Neural progenitor cell (in vitro differentiated cells): ENCODE measurements around the gene CLDN4. TPM values are rescaled to one million over a fixed set of nuclear protein-coding genes. Genes with fewer than 3 reads are reported as not detected.

Experiments
- DNase-seq: peaks from one replicate; pipeline ENCODE4 v3.0.0-alpha.2; 2016; ENCODE audit warnings: low spot score
- H2AFZ ChIP-seq: fragments of 200-600 bp; sonication (generic); replicated peaks from 2 replicates; pipeline ENCODE4 v1.6.1; 2016; ENCODE audit warnings: antibody characterized with exemption
- H3F3A ChIP-seq: fragments of 200-600 bp; sonication (generic); 2 replicates; pipeline ENCODE4 v1.6.1; 2016; ENCODE audit warnings: antibody characterized with exemption, low read depth
- H3K27ac ChIP-seq: fragments of 200-600 bp; sonication (generic); 2 replicates; pipeline ENCODE4 v1.5.1; 2016; ENCODE audit warnings: mild to moderate bottlenecking
- H3K27me3 ChIP-seq: fragments of 200-600 bp; sonication (generic); 2 replicates; pipeline ENCODE4 v1.6.1; 2016; ENCODE audit warnings: mild to moderate bottlenecking, moderate library complexity
- H3K36me3 ChIP-seq: fragments of 200-600 bp; sonication (generic); 2 replicates; pipeline ENCODE4 v1.5.1; 2016
- H3K4me1 ChIP-seq: fragments of 200-600 bp; sonication (generic); 2 replicates; pipeline ENCODE4 v1.6.1; 2016; ENCODE audit warnings: mixed run types
- H3K4me2 ChIP-seq: fragments of 200-600 bp; sonication (generic); 2 replicates; pipeline ENCODE4 v1.6.1; 2016
- H3K4me3 ChIP-seq: fragments of 200-600 bp; sonication (generic); 2 replicates; pipeline ENCODE4 v1.5.1; 2016
- H3K79me2 ChIP-seq: fragments of 200-600 bp; sonication (generic); 2 replicates; pipeline ENCODE4 v1.6.1; 2016; ENCODE audit warnings: low read depth
- H3K9ac ChIP-seq: fragments of 200-600 bp; sonication (generic); 2 replicates; pipeline ENCODE4 v1.6.1; 2016
- H3K9me3 ChIP-seq: fragments of 200-600 bp; sonication (generic); 2 replicates; pipeline ENCODE4 v1.5.1; 2016; ENCODE audit warnings: low read depth
- H4K20me1 ChIP-seq: fragments of 200-600 bp; sonication (generic); 2 replicates; pipeline ENCODE4 v1.6.1; 2016; ENCODE audit warnings: low read depth
- H3K27ac Mint-ChIP-seq: 3 replicates; pipeline ENCODE4 v1.8.0; 2021; ENCODE audit warnings: mixed read lengths
- H3K27me3 Mint-ChIP-seq: 2 replicates; pipeline ENCODE4 v1.8.0; 2022; ENCODE audit warnings: low read depth, mild to moderate bottlenecking, inconsistent platforms, moderate library complexity, mixed read lengths; ENCODE audit not compliant: insufficient read depth
- H3K36me3 Mint-ChIP-seq: 3 replicates; pipeline ENCODE4 v1.8.0; 2021; ENCODE audit warnings: mixed read lengths
- H3K4me1 Mint-ChIP-seq: 3 replicates; pipeline ENCODE4 v1.8.0; 2021; ENCODE audit warnings: mixed read lengths
- H3K4me3 Mint-ChIP-seq: 3 replicates; pipeline ENCODE4 v1.8.0; 2021; ENCODE audit warnings: mild to moderate bottlenecking, moderate library complexity, mixed read lengths
- H3K9me3 Mint-ChIP-seq: 3 replicates; pipeline ENCODE4 v1.8.0; 2020; ENCODE audit warnings: mixed read lengths
- EZH2 ChIP-seq: fragments of 200-600 bp; sonication (generic); IDR thresholded peaks from 2 replicates; pipeline ENCODE4 v1.6.1; 2017; ENCODE audit warnings: antibody characterized with exemption, mild to moderate bottlenecking, moderate library complexity
- EZH2phosphoT487 ChIP-seq: fragments of 200-600 bp; sonication (generic); IDR thresholded peaks from 2 replicates; pipeline ENCODE4 v1.6.1; 2017; ENCODE audit warnings: antibody characterized with exemption
- total RNA-seq: library from RNA; depleted of rRNA; stranded (reverse); fragments of >200 nt; gene quantifications from 2 replicates; pipeline ENCODE4 v1.2.3, GENCODE V29; 2015; ENCODE audit warnings: low replicate concordance
- TF ChIP-seq, protein P1 (sequence below): fragments of 200-600 bp; sonication (generic); IDR thresholded peaks from 2 replicates; pipeline ENCODE4 v1.5.1; 2017; ENCODE audit warnings: antibody characterized with exemption, mild to moderate bottlenecking

CLDN4 gene
- total RNA-seq, 1 donor from 2014 or later: not detected

GRCh38 chr7:73824986-73825385, 5.8 kb upstream of the CLDN4 start:
- Histone ChIP-seq H2AFZ (no peak overlapping the region), H3K9ac (no peak overlapping the region), H3F3A (no peaks in the 10 kb centered on the region), H3K27me3 (no peaks in the 10 kb centered on the region), H3K4me1 (peaks cover 14% of the 10 kb centered on the region), H3K79me2 (no peaks in the 10 kb centered on the region), H4K20me1 (no peaks in the 10 kb centered on the region), H3K36me3 (no peaks in the 10 kb centered on the region), H3K9me3 (no peaks in the 10 kb centered on the region), H3K4me3 (no peak overlapping the region), H3K4me2 (no peak overlapping the region), H3K27ac (no peak overlapping the region)
- H3K36me3 Mint-ChIP-seq: no peaks in the 10 kb centered on the region
- peaks cover 36% of the 10 kb centered on the region for H3K4me1 Mint-ChIP-seq
- peaks cover 19% of the 10 kb centered on the region for H3K27me3 Mint-ChIP-seq
- no peak for DNase-seq
- no peak overlapping the region for H3K4me3 Mint-ChIP-seq
- TF ChIP-seq, protein P1, sequence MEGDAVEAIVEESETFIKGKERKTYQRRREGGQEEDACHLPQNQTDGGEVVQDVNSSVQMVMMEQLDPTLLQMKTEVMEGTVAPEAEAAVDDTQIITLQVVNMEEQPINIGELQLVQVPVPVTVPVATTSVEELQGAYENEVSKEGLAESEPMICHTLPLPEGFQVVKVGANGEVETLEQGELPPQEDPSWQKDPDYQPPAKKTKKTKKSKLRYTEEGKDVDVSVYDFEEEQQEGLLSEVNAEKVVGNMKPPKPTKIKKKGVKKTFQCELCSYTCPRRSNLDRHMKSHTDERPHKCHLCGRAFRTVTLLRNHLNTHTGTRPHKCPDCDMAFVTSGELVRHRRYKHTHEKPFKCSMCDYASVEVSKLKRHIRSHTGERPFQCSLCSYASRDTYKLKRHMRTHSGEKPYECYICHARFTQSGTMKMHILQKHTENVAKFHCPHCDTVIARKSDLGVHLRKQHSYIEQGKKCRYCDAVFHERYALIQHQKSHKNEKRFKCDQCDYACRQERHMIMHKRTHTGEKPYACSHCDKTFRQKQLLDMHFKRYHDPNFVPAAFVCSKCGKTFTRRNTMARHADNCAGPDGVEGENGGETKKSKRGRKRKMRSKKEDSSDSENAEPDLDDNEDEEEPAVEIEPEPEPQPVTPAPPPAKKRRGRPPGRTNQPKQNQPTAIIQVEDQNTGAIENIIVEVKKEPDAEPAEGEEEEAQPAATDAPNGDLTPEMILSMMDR: no peak
- TF ChIP-seq EZH2 (no peak), EZH2phosphoT487 (no peak)
- H3K9me3 Mint-ChIP-seq: no peaks in the 10 kb centered on the region
- H3K27ac Mint-ChIP-seq: no peak overlapping the region

DNA sequence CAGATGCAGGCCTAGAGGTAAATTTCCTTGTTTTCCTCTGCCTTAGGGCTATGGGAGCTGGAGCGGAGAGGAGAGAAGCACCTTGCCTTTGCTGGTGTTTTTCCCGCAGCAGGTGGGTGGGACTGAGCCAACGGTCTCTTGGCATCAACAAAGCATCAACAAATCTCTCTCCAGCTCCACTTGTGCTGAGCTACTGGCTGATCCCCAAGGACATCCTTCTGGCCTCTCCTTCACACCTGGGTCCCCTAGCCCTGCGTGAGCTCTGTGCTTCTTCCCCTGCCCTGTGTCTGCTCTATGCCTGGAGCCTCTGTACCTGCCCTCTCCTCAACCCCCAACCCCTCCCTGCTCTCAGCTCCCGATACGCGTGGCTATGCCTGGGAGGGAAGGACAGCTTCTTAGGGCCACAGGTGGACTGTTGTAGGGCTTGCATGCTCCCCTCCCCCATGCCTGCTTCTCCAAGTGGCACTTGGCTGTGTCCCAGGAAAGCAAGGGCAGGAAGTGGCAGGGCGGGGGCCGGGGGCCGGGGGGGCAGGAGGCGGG, 3.2 kb upstream of the CLDN4 start:
- no peak overlapping the region for H3K4me2 ChIP-seq

GRCh38 chr7:73828107-73828803, 2.5 kb upstream of the CLDN4 start:
- H3K36me3 Mint-ChIP-seq: no peaks in the 10 kb centered on the region

More for the DNA sequence above, 3.2 kb upstream of the CLDN4 start:
- H3K27me3 Mint-ChIP-seq: peaks cover 17% of the 10 kb centered on the region
- Histone ChIP-seq H3K9ac (no peak overlapping the region), H3K79me2 (no peaks in the 10 kb centered on the region), H3K36me3 (no peaks in the 10 kb centered on the region), H3K4me3 (no peak overlapping the region), H2AFZ (no peak overlapping the region), H3K27ac (no peak overlapping the region), H3K9me3 (no peaks in the 10 kb centered on the region), H4K20me1 (no peaks in the 10 kb centered on the region), H3K4me1 (peaks cover 38% of the 10 kb centered on the region), H3K27me3 (peaks cover 9% of the 10 kb centered on the region), H3F3A (peaks cover 16% of the 10 kb centered on the region)
- no peaks in the 10 kb centered on the region for H3K36me3 Mint-ChIP-seq
- H3K27ac Mint-ChIP-seq: peak overlapping the region; percentile 5
- no peaks in the 10 kb centered on the region for H3K9me3 Mint-ChIP-seq
- no peak for DNase-seq
- TF ChIP-seq, protein P1: no peak
- TF ChIP-seq EZH2 (no peak), EZH2phosphoT487 (no peak)
- no peak overlapping the region for H3K4me3 Mint-ChIP-seq
- peaks cover 53% of the 10 kb centered on the region for H3K4me1 Mint-ChIP-seq

More at GRCh38 chr7:73828107-73828803, 2.5 kb upstream of the CLDN4 start:
- Histone ChIP-seq H3K27ac (no peak overlapping the region), H4K20me1 (no peaks in the 10 kb centered on the region), H3K4me1 (peaks cover 38% of the 10 kb centered on the region), H3K9ac (no peak overlapping the region), H3K9me3 (no peaks in the 10 kb centered on the region), H3F3A (peaks cover 16% of the 10 kb centered on the region), H3K4me3 (no peak overlapping the region), H2AFZ (no peak overlapping the region), H3K4me2 (no peak overlapping the region), H3K36me3 (no peaks in the 10 kb centered on the region), H3K27me3 (peaks cover 9% of the 10 kb centered on the region), H3K79me2 (no peaks in the 10 kb centered on the region)
- H3K27ac Mint-ChIP-seq: no peak overlapping the region
- H3K27me3 Mint-ChIP-seq: peaks cover 16% of the 10 kb centered on the region
- H3K4me1 Mint-ChIP-seq: peaks cover 50% of the 10 kb centered on the region
- H3K4me3 Mint-ChIP-seq: peak overlapping the region; percentile 49
- H3K9me3 Mint-ChIP-seq: no peaks in the 10 kb centered on the region
- TF ChIP-seq EZH2phosphoT487: no peak
- no peak for TF ChIP-seq EZH2
- TF ChIP-seq, protein P1: no peak
- DNase-seq: no peak
